ENCODE data around the gene ASB18.

DNA sequence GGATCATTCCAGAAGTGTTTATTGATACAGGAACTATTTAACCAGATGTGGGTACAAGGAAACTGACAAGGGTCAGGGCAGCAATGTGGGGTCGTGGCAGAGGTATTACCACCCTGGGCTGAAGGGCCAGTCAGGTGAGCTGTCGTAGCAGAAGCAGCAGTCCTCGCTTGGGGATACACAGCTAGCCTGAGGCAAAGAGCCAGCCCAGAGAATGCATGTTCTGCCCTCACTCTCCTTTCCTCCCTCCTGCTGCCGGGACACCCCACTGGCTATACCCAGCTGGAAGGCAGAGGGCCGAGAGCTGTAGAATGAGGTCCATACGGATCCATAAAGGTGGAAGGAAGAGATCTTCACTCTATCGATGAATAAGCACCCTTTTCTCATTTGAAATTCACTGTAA, 63.8 kb downstream of the ASB18 start:
- TF ChIP-seq POLR2AphosphoS5 (IDR thresholded peaks at IDR 0.05; ENCODE audit: borderline replicate concordance, low read depth, low read length) = no peak
- no peak for TF ChIP-seq EZH2 (IDR thresholded peaks at IDR 0.05)
